GM20000 (cell line): ENCODE results near the gene CHCHD4.

Experiments used
- DNase-seq: peaks from one replicate; pipeline ENCODE4 v3.0.0; 2012; ENCODE audit warnings: low spot score
- CTCF ChIP-seq: IDR thresholded peaks from 2 replicates; pipeline ENCODE4 v1.5.1; 2012; ENCODE audit warnings: mild to moderate bottlenecking, control low read depth; ENCODE audit errors: extremely low read depth, missing control alignments

Gene CHCHD4

GRCh38 chr3:14148041-14148985, 23.6 kb upstream of the CHCHD4 start:
- TF ChIP-seq CTCF, result no peak
- no peak for DNase-seq

GRCh38 chr3:14147617-14148016, 22.9 kb upstream of the CHCHD4 start:
- no peak for DNase-seq
- TF ChIP-seq CTCF, result no peak

GRCh38 chr3:14147066-14147435, 22.4 kb upstream of the CHCHD4 start:
- no peak for DNase-seq
- TF ChIP-seq CTCF, result no peak

- no peak for DNase-seq
- no peak for TF ChIP-seq CTCF
These were observed 21.9 kb upstream of the CHCHD4 start for GRCh38 chr3:14146381-14147065.

- no peak for TF ChIP-seq CTCF
- DNase-seq, result no peak
These were observed 21.2 kb upstream of the CHCHD4 start for GRCh38 chr3:14145670-14146380.

- no peak for TF ChIP-seq CTCF
- no peak for DNase-seq
These were observed 20.6 kb upstream of the CHCHD4 start for GRCh38 chr3:14145236-14145635.
